NCI-H82 (cell line): Measurements from ENCODE around the gene GIMAP2.

ENCODE experiments used
- DNase-seq: peaks from one replicate; lab custom pipeline; 2025; lab: John Stamatoyannopoulos, UW

The GIMAP2 gene

DNA sequence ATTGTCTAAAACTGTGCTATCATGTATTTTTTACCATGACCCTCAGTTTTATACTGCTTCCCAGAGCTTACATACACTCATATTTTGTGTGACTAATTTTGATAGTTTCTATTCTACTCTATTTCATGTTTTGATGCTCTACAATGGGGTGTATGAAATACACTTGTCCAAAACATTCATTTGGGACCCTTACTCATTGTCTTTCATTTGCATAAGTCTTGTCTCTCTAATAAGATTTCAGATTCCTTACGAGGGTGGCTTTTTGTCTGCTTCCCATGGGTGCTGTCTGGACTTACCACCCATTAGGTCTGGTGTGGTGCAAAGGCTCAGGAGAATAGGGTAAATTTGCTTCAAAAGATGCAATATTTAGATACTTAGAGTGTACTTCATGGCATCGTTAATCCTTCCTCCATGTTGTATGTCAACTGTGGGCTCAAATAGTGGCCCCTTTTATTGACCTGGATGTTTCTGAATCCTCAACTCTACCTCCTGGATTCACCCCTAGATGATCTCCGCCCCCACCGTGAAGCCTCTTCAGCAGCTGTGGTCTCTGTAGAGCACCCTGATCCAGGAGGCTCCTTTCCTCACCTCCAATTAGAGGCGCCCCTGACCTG lies 48.1 kb downstream of the GIMAP2 start:
- no peak for DNase-seq

DNA sequence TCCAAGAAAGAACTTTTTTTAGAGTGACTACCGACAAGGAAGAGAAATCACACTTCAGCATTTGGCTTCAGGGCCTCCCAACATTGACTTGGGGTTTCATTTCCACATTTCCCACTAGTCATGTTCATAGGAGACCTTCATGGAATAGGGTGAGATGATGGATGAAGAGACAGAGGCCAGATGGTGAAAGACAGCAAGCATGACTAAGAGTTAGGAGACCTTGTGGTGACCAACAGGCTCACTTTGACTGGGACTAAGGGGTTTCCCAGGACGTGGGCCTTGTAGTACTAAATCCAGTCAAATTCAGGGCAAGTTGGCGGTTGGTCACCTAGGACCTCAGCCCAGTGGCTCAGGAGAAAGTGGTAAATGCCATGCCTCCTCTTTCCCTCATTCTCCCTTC lies 48.7 kb downstream of the GIMAP2 start:
- no peak for DNase-seq

DNA sequence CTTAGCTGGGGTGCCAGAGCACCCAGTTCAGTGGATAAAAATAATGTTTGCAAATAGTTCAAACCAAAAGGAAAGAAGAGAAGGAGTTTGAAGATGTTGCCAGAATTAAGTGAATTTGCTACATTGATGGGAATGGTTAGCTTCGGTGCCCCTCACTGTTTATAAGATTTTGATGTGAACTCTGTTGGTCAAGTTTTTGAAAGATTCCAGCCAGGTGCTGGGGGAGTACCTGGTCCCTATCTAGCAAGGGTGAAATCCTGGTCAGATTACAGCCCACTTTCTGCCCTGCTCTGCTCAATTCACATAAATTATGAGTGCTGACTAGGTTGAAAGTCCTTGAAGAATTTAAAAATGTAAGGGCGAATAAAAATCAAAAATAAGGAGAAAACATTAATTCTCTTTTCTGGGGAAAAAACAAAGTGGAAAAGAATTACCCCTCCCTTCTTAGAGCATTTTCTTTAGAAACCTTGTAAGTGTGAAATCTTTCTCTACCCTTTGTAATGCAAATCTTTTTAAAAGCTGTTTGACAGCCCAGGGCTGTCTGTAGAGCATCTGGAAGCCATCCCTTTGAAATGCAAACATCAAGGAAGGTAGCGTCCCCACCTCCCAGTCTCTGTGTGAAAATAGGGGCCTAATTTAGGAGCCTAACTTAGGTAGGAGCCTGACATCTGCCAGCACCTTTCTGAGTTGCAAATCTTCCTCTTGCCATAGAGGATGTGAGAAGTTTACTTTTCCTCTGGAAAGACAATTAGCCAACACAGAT lies 50.3 kb downstream of the GIMAP2 start:
- no peak for DNase-seq

DNA sequence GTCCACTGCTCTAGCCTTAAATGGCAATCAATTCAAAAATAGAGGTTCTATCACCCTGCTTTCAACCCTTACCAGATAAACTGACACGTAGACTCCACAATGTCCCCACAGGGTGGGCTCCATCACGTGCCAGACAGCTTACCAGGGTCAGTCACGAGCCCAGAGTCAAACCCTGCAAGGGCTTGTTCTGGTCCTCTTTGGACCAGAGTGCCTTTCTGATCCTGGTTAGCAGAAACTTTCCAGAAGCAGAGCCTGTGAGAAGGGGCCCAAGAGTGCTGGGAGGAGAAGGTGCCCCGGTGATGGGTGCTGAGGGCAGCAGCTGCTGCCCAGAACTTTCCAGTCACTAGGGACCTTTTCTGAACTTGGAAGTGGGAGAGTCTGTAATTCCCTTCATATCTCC lies 51.4 kb downstream of the GIMAP2 start:
- DNase-seq = no peak

DNA sequence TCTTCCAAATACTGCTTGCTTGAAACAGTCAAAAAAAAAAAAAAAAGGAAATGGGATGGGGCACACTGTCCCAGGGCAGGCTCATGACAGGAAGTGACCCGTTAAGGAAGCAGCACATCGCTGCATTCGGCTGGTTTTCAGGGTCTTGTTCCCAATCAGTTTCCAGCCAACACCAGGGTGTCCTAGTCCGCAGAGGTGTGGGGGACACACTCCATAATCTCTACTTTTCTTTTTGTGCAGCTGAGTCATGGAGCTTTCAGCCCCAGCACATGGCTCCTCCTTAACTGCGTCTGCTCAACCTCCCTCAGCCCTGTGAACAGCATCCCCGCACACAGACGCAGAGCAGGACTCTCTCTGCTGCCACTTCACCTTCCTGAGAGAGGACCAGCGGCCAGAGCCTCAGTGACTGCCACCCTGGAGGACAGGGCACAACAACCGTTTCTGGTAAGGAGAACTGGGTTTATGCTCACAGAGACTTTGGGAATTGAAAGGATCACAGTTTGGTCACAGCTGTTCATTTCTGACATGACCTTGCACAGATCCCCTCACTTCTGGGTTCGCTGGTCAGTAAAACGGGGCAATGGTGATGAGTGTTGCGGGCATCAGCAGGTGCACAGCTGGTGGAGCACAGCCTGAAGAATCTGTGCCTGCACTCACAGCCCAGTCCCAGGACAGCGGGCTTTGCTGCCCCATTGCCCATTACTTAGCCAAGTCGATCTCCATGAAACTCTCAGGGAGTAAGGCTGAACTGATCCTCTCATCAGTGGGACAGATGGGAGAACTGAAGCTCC lies 52.0 kb downstream of the GIMAP2 start, which contains the start of gene GIMAP5:
GIMAP5 (plus strand) TSS at position 154 of the 791 bp plus-strand sequence. CDS start 3,467 bp downstream, outside the sequence.
- DNase-seq = no peak

- no peak for DNase-seq
Observed at GRCh38 chr7:150738092-150738491, 52.6 kb downstream of the GIMAP2 start.

GRCh38 chr7:150738591-150739001 lies 53.1 kb downstream of the GIMAP2 start:
- DNase-seq = no peak

DNA sequence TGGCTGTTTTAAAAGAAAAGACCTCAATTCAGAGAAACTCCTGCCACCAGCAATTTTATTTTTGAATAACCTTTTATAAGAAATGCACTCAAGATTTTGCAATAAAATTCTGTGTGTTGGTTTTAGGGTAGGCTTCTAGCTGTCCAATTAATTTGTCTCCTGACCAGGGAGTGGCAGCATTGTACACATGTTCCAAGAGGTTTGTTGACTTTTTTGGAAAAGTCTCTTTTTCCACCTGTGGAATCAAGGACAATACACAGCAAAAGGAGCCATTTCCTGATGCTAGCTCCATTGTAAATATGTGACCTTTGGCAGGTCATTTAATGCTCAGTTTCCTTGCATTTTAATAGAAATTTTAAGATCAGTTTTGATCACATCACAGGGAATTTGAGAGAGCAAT lies 53.5 kb downstream of the GIMAP2 start:
- DNase-seq = no peak

GRCh38 chr7:150740053-150740452 lies 54.5 kb downstream of the GIMAP2 start:
- no peak for DNase-seq

- no peak for DNase-seq
Observed at GRCh38 chr7:150742286-150742968, 56.9 kb downstream of the GIMAP2 start.
